Mesenchymal stem cell (in vitro differentiated cells and primary cell): Measurements from ENCODE around the gene PHF13.

Experiments
- DNase-seq: peaks from one replicate; pipeline ENCODE4 v3.0.0-alpha.2; 2013
- H2AFZ ChIP-seq: one replicate; pipeline ENCODE4 v1.6.1; 2013; ENCODE audit warnings: low read depth, mild to moderate bottlenecking, control low read depth, inconsistent platforms, low read length, moderate library complexity
- H2AK5ac ChIP-seq: 2 replicates; pipeline ENCODE4 v1.6.1; 2013; ENCODE audit warnings: low read length, moderate library complexity, mild to moderate bottlenecking, inconsistent platforms; ENCODE audit not compliant: severe bottlenecking
- H2BK120ac ChIP-seq: one replicate; pipeline ENCODE4 v1.6.1; 2013; ENCODE audit warnings: low read depth, mild to moderate bottlenecking, inconsistent platforms, low read length, moderate library complexity
- H2BK12ac ChIP-seq, 2 experiments: one replicate each; pipeline ENCODE4 v1.6.1; 2013; ENCODE audit warnings: inconsistent platforms in 2 of 2, low read length in 2 of 2, mild to moderate bottlenecking in 2 of 2, moderate library complexity in 2 of 2, control low read depth in 1 of 2
- H2BK15ac ChIP-seq: one replicate; pipeline ENCODE4 v1.6.1; 2013; ENCODE audit warnings: mild to moderate bottlenecking, low read depth, inconsistent platforms; ENCODE audit not compliant: poor library complexity, severe bottlenecking
- H2BK5ac ChIP-seq: 2 replicates; pipeline ENCODE4 v1.6.1; 2013; ENCODE audit warnings: low read depth, mild to moderate bottlenecking, low read length, control low read depth, inconsistent platforms; ENCODE audit not compliant: poor library complexity, severe bottlenecking
- H3K14ac ChIP-seq, 2 experiments: one replicate each; pipeline ENCODE4 v1.6.1; 2013; ENCODE audit warnings: inconsistent platforms in 2 of 2, low read length in 2 of 2, control low read depth in 1 of 2, mild to moderate bottlenecking in 1 of 2, moderate library complexity in 1 of 2
- H3K18ac ChIP-seq, 2 experiments: one replicate each; pipeline ENCODE4 v1.6.1; 2013; ENCODE audit warnings: inconsistent platforms in 2 of 2, low read length in 2 of 2, control low read depth in 1 of 2, low read depth in 1 of 2, mild to moderate bottlenecking in 1 of 2
- H3K23ac ChIP-seq, 2 experiments: one replicate each; pipeline ENCODE4 v1.6.1; 2013; ENCODE audit warnings: inconsistent platforms in 2 of 2, low read length in 2 of 2, mild to moderate bottlenecking in 2 of 2, moderate library complexity in 2 of 2, control low read depth in 1 of 2
- H3K27ac ChIP-seq: 2 replicates; pipeline ENCODE4 v1.5.1; 2013; ENCODE audit warnings: mild to moderate bottlenecking, moderate library complexity, low read length, control low read depth, inconsistent platforms; ENCODE audit not compliant: poor library complexity, severe bottlenecking
- H3K27me3 ChIP-seq, 2 experiments: 2 replicates each; pipeline versions ENCODE4 v1.6.1 to v1.7.0; 2013; ENCODE audit warnings: low read length in 2 of 2, mild to moderate bottlenecking in 2 of 2, moderate library complexity in 2 of 2, control low read depth in 1 of 2, inconsistent platforms in 1 of 2; ENCODE audit not compliant: control insufficient read depth in 1 of 2, insufficient read depth in 1 of 2
- H3K36me3 ChIP-seq, 2 experiments: 2 replicates each; pipeline versions ENCODE4 v1.6.1 to v1.7.0; 2013; ENCODE audit warnings: low read length in 2 of 2, control low read depth in 1 of 2, inconsistent platforms in 1 of 2, low read depth in 1 of 2, mild to moderate bottlenecking in 1 of 2; ENCODE audit not compliant: insufficient read depth in 2 of 2, control insufficient read depth in 1 of 2
- H3K4ac ChIP-seq, 2 experiments: one replicate each; pipeline ENCODE4 v1.6.1; 2013; ENCODE audit warnings: inconsistent platforms in 2 of 2, low read length in 2 of 2, mild to moderate bottlenecking in 2 of 2, moderate library complexity in 2 of 2, control low read depth in 1 of 2, low read depth in 1 of 2
- H3K4me1 ChIP-seq: 2 replicates; pipeline ENCODE4 v1.6.1; 2013; ENCODE audit warnings: low read depth, low read length, control low read depth; ENCODE audit not compliant: control insufficient read depth, insufficient read depth
- H3K4me2 ChIP-seq: 2 replicates; pipeline ENCODE4 v1.6.1; 2013; ENCODE audit warnings: low read length, mild to moderate bottlenecking, inconsistent platforms; ENCODE audit not compliant: poor library complexity, severe bottlenecking
- H3K4me3 ChIP-seq, 2 experiments: 2 replicates each; pipeline versions ENCODE4 v1.5.1 to v1.7.0; 2013; ENCODE audit warnings: low read length in 2 of 2, mild to moderate bottlenecking in 2 of 2, control low read depth in 1 of 2, low read depth in 1 of 2; ENCODE audit not compliant: insufficient read depth in 1 of 2
- H3K79me1 ChIP-seq: replicated peaks from 2 replicates; pipeline ENCODE4 v1.6.1; 2013; ENCODE audit warnings: mild to moderate bottlenecking, control low read depth, low read length, inconsistent platforms; ENCODE audit not compliant: poor library complexity, severe bottlenecking
- H3K9ac ChIP-seq: 2 replicates; pipeline ENCODE4 v1.7.0; 2013; ENCODE audit warnings: mild to moderate bottlenecking, low read length, moderate library complexity
- H3K9me3 ChIP-seq: 2 replicates; pipeline ENCODE4 v1.7.0; 2013; ENCODE audit warnings: mild to moderate bottlenecking, low read length; ENCODE audit not compliant: control insufficient read depth
- H4K8ac ChIP-seq: one replicate; pipeline ENCODE4 v1.6.1; 2013; ENCODE audit warnings: inconsistent platforms, mild to moderate bottlenecking, low read length, moderate library complexity
- H4K91ac ChIP-seq: one replicate; pipeline ENCODE4 v1.6.1; 2013; ENCODE audit warnings: mild to moderate bottlenecking, low read length, inconsistent platforms
- WGBS: methylation state at CpG from one replicate; pipeline ENCODE4 v1.1.7; 2013; ENCODE audit warnings: mixed read lengths; 5-methylcytosine and 5-hydroxymethylcytosine counted together

The PHF13 gene

GRCh38 chr1:6584126-6585080 is 29.1 kb upstream of the PHF13 start:
- Histone ChIP-seq H3K27me3 (no peaks in the 10 kb centered on the region), H2BK120ac (no peak overlapping the region), H3K18ac (no peak overlapping the region), H2BK12ac (no peak overlapping the region), H2AK5ac (no peak overlapping the region), H2BK5ac (no peak overlapping the region), H3K79me1 (peaks cover 49% of the 10 kb centered on the region), H3K14ac (no peak overlapping the region), H2AFZ (no peak overlapping the region), H3K9me3 (no peaks in the 10 kb centered on the region), H4K91ac (no peak overlapping the region), H3K27ac (no peak overlapping the region), H3K9ac (no peak overlapping the region), H2BK15ac (no peak overlapping the region), H3K4me1 (peaks cover 28% of the 10 kb centered on the region), H3K4me3 (no peak overlapping the region), H4K8ac (no peak overlapping the region), H3K36me3 (peaks cover 22 to 40% of the 10 kb centered on the region in 2 experiments), H3K4me2 (no peak overlapping the region), H3K4ac (no peak overlapping the region), H3K23ac (no peak overlapping the region)
- whole genome bisulfite sequencing, result 90% methylated on average over 21 of the region's 21 CpGs
- DNase-seq, result peak; percentile 34

GRCh38 chr1:6585081-6585722 is 28.3 kb upstream of the PHF13 start:
- peaks cover 26% of the 10 kb centered on the region for H3K4me1 ChIP-seq
- no peak overlapping the region for H2AFZ ChIP-seq
- WGBS, result 89% methylated on average over 12 of the region's 12 CpGs
- H2AK5ac ChIP-seq, result no peak overlapping the region
- H3K27ac ChIP-seq, result no peak overlapping the region
- no peak overlapping the region for H2BK120ac ChIP-seq
- no peak overlapping the region for H2BK15ac ChIP-seq
- no peak overlapping the region for H3K4me3 ChIP-seq
- no peak overlapping the region for H4K91ac ChIP-seq
- no peak overlapping the region for H2BK12ac ChIP-seq
- no peaks in the 10 kb centered on the region for H3K9me3 ChIP-seq
- no peak overlapping the region for H2BK5ac ChIP-seq
- H4K8ac ChIP-seq, result no peak overlapping the region
- no peaks in the 10 kb centered on the region for H3K27me3 ChIP-seq
- no peak overlapping the region for H3K9ac ChIP-seq
- peaks cover 30 to 48% of the 10 kb centered on the region in 2 experiments for H3K36me3 ChIP-seq
- no peak overlapping the region for H3K4ac ChIP-seq
- no peak overlapping the region for H3K18ac ChIP-seq
- H3K23ac ChIP-seq, result no peak overlapping the region
- no peak for DNase-seq
- peaks cover 48% of the 10 kb centered on the region for H3K79me1 ChIP-seq
- H3K4me2 ChIP-seq, result no peak overlapping the region
- no peak overlapping the region for H3K14ac ChIP-seq

GRCh38 chr1:6585841-6586240 is 27.7 kb upstream of the PHF13 start:
- Histone ChIP-seq H2BK5ac (no peak overlapping the region), H3K9ac (no peak overlapping the region), H3K36me3 (peaks cover 36 to 52% of the 10 kb centered on the region in 2 experiments), H3K23ac (no peak overlapping the region), H3K4ac (no peak overlapping the region), H2AFZ (no peak overlapping the region), H3K27me3 (no peaks in the 10 kb centered on the region), H3K4me3 (no peak overlapping the region), H3K14ac (no peak overlapping the region), H2BK15ac (no peak overlapping the region), H3K27ac (no peak overlapping the region), H3K18ac (no peak overlapping the region), H2BK12ac (no peak overlapping the region), H4K91ac (no peak overlapping the region), H3K79me1 (peaks cover 45% of the 10 kb centered on the region), H3K4me2 (no peak overlapping the region), H3K4me1 (peaks cover 21% of the 10 kb centered on the region), H2BK120ac (no peak overlapping the region), H3K9me3 (no peaks in the 10 kb centered on the region), H2AK5ac (no peak overlapping the region), H4K8ac (no peak overlapping the region)
- WGBS, result 92% methylated on average over 6 of the region's 7 CpGs
- no peak for DNase-seq

- Histone ChIP-seq H3K4me3 (no peak overlapping the region), H3K27ac (no peak overlapping the region), H2AFZ (no peak overlapping the region), H3K9ac (no peak overlapping the region), H2BK15ac (no peak overlapping the region), H2BK5ac (no peak overlapping the region), H2BK120ac (no peak overlapping the region), H3K23ac (no peak overlapping the region), H2BK12ac (no peak overlapping the region), H3K14ac (no peak overlapping the region), H3K27me3 (no peaks in the 10 kb centered on the region), H3K4me2 (no peak overlapping the region), H4K91ac (no peak overlapping the region), H3K36me3 (peaks cover 42 to 58% of the 10 kb centered on the region in 2 experiments), H3K79me1 (peaks cover 49% of the 10 kb centered on the region), H3K9me3 (no peaks in the 10 kb centered on the region), H3K4me1 (peaks cover 16% of the 10 kb centered on the region), H3K4ac (no peak overlapping the region), H2AK5ac (no peak overlapping the region), H4K8ac (no peak overlapping the region), H3K18ac (no peak overlapping the region)
- no peak for DNase-seq
- 97% methylated on average over 11 of the region's 11 CpGs for WGBS
Observed at GRCh38 chr1:6586404-6586816, 27.1 kb upstream of the PHF13 start.
